ENCODE measurements around the gene CDHR5. TPM values are rescaled to one million over a fixed set of nuclear protein-coding genes. Genes with fewer than 3 reads are reported as not detected.

The CDHR5 gene
- total and polyA plus RNA-seq, 2 experiments from 2014 or later, result 0.18 to 0.27 TPM

- Histone ChIP-seq H3K36me3 (peaks cover 5% of the 10 kb centered on the region), H3K27ac (peak overlapping the region; percentile 77), H3K4me3 (peak overlapping the region; percentile 75), H3K9me3 (ENCODE audit: low read depth) (no peaks in the 10 kb centered on the region), H3K4me1 (ENCODE audit: low read depth) (peaks cover 30% of the 10 kb centered on the region), H3K27me3 (no peaks in the 10 kb centered on the region)
- no peak for TF ChIP-seq CTCF (IDR thresholded peaks at IDR 0.05; ENCODE audit: low read depth, low read length)
- DNase-seq (ENCODE audit: low read depth in 1 of 2, low spot score in 1 of 2), result no peak
Measured at GRCh38 chr11:569158-569885, 55.4 kb downstream of the CDHR5 start.

GRCh38 chr11:568306-569157 is 56.2 kb downstream of the CDHR5 start:
- no peaks in the 10 kb centered on the region for H3K27me3 ChIP-seq
- TF ChIP-seq CTCF (IDR thresholded peaks at IDR 0.05; ENCODE audit: low read depth, low read length), result no peak
- peaks cover 5% of the 10 kb centered on the region for H3K36me3 ChIP-seq
- peaks cover 25% of the 10 kb centered on the region for H3K4me1 ChIP-seq (ENCODE audit: low read depth)
- H3K4me3 ChIP-seq, result peak overlapping the region; percentile 95
- peak; percentile 94 to 97 for DNase-seq (ENCODE audit: low read depth in 1 of 2, low spot score in 1 of 2)
- H3K27ac ChIP-seq, result peak overlapping the region; percentile 77
- H3K9me3 ChIP-seq (ENCODE audit: low read depth), result no peaks in the 10 kb centered on the region

- TF ChIP-seq CTCF (IDR thresholded peaks at IDR 0.05; ENCODE audit: low read depth, low read length), result no peak
- DNase-seq (ENCODE audit: low read depth in 1 of 2, low spot score in 1 of 2), result no peak
Measured at GRCh38 chr11:567629-568292, 57.0 kb downstream of the CDHR5 start.

GRCh38 chr11:567011-567628 is 57.6 kb downstream of the CDHR5 start:
- peak overlapping the region; percentile 95 for H3K4me3 ChIP-seq
- peaks cover 5% of the 10 kb centered on the region for H3K36me3 ChIP-seq
- no peak overlapping the region for H3K27ac ChIP-seq
- H3K4me1 ChIP-seq (ENCODE audit: low read depth), result peaks cover 21% of the 10 kb centered on the region
- no peaks in the 10 kb centered on the region for H3K27me3 ChIP-seq
- no peak for DNase-seq (ENCODE audit: low read depth in 1 of 2, low spot score in 1 of 2)
- H3K9me3 ChIP-seq (ENCODE audit: low read depth), result no peaks in the 10 kb centered on the region
- TF ChIP-seq CTCF (IDR thresholded peaks at IDR 0.05; ENCODE audit: low read depth, low read length), result no peak

More at GRCh38 chr11:567629-568292, 57.0 kb downstream of the CDHR5 start:
- H3K4me3 ChIP-seq, result peak overlapping the region; percentile 95
- H3K27me3 ChIP-seq, result no peaks in the 10 kb centered on the region
- peaks cover 21% of the 10 kb centered on the region for H3K4me1 ChIP-seq (ENCODE audit: low read depth)
- H3K27ac ChIP-seq, result peak overlapping the region; percentile 76
- peaks cover 5% of the 10 kb centered on the region for H3K36me3 ChIP-seq
- H3K9me3 ChIP-seq (ENCODE audit: low read depth), result no peaks in the 10 kb centered on the region

Other genes starting within 250 kb of the CDHR5 start
- 0.09 and 0.70 TPM in 2 replicates for gene PKP3, start 230.7 kb downstream of the CDHR5 start, total RNA-seq
- 0.57 TPM in 1 of 2 replicates, not detected in the other for gene PKP3, start 230.7 kb downstream of the CDHR5 start, polyA plus RNA-seq
- 45.6 and 69.5 TPM in 2 replicates for gene SIGIRR, start 210.0 kb downstream of the CDHR5 start, total RNA-seq
- 35.7 and 46.8 TPM in 2 replicates for gene SIGIRR, start 210.0 kb downstream of the CDHR5 start, polyA plus RNA-seq
- 0.51 TPM in 1 of 2 replicates, not detected in the other for gene ANO9, start 182.9 kb downstream of the CDHR5 start, total RNA-seq
- 0.23 and 1.2 TPM in 2 replicates for gene ANO9, start 182.9 kb downstream of the CDHR5 start, polyA plus RNA-seq
- 178 and 202 TPM in 2 replicates for gene PTDSS2, start 174.7 kb downstream of the CDHR5 start, total RNA-seq
- 69.6 and 83.1 TPM in 2 replicates for gene PTDSS2, start 174.7 kb downstream of the CDHR5 start, polyA plus RNA-seq
- 149 and 186 TPM in 2 replicates for gene RNH1, start 117.7 kb downstream of the CDHR5 start, total RNA-seq
- gene RNH1, start 117.7 kb downstream of the CDHR5 start, polyA plus RNA-seq, result 157 and 176 TPM in 2 replicates
- gene HRAS, start 89.4 kb downstream of the CDHR5 start, total RNA-seq, result 49.6 and 63.1 TPM in 2 replicates
- 60.0 and 97.8 TPM in 2 replicates for gene HRAS, start 89.4 kb downstream of the CDHR5 start, polyA plus RNA-seq
- 2.6 and 4.5 TPM in 2 replicates for gene LRRC56, start 87.4 kb downstream of the CDHR5 start, total RNA-seq
- gene LRRC56, start 87.4 kb downstream of the CDHR5 start, polyA plus RNA-seq, result 2.5 and 3.4 TPM in 2 replicates
- gene LMNTD2, start 64.2 kb downstream of the CDHR5 start, total RNA-seq, result 12.3 and 21.1 TPM in 2 replicates
- gene LMNTD2, start 64.2 kb downstream of the CDHR5 start, polyA plus RNA-seq, result 18.4 and 18.8 TPM in 2 replicates
- gene RASSF7, start 64.0 kb downstream of the CDHR5 start, total RNA-seq, result 47.8 and 49.5 TPM in 2 replicates
- gene RASSF7, start 64.0 kb downstream of the CDHR5 start, polyA plus RNA-seq, result 49.6 and 66.7 TPM in 2 replicates
- 36.4 and 48.0 TPM in 2 replicates for gene PHRF1, start 48.5 kb downstream of the CDHR5 start, total RNA-seq
- gene PHRF1, start 48.5 kb downstream of the CDHR5 start, polyA plus RNA-seq, result 17.8 and 22.8 TPM in 2 replicates
- gene IRF7, start 9.0 kb downstream of the CDHR5 start, total RNA-seq, result 17.7 and 24.7 TPM in 2 replicates
- gene IRF7, start 9.0 kb downstream of the CDHR5 start, polyA plus RNA-seq, result 13.0 and 17.0 TPM in 2 replicates
- gene SCT, start 2.2 kb upstream of the CDHR5 start, total RNA-seq, result 4.3 and 4.4 TPM in 2 replicates
- gene SCT, start 2.2 kb upstream of the CDHR5 start, polyA plus RNA-seq, result 8.9 and 18.8 TPM in 2 replicates
- 0.60 and 1.2 TPM in 2 replicates for gene DRD4, start 12.3 kb upstream of the CDHR5 start, total RNA-seq
- gene DRD4, start 12.3 kb upstream of the CDHR5 start, polyA plus RNA-seq, result 0.75 and 2.2 TPM in 2 replicates
- gene DEAF1, start 70.3 kb upstream of the CDHR5 start, total RNA-seq, result 80.0 and 90.0 TPM in 2 replicates
- 88.6 and 124 TPM in 2 replicates for gene DEAF1, start 70.3 kb upstream of the CDHR5 start, polyA plus RNA-seq
- 53.4 and 70.5 TPM in 2 replicates for gene TMEM80, start 70.9 kb upstream of the CDHR5 start, total RNA-seq
- 72.3 and 93.5 TPM in 2 replicates for gene TMEM80, start 70.9 kb upstream of the CDHR5 start, polyA plus RNA-seq
- gene EPS8L2, start 81.3 kb upstream of the CDHR5 start, total RNA-seq, result 18.9 and 22.6 TPM in 2 replicates
- gene EPS8L2, start 81.3 kb upstream of the CDHR5 start, polyA plus RNA-seq, result 25.7 and 27.4 TPM in 2 replicates
- gene TALDO1, start 122.5 kb upstream of the CDHR5 start, total RNA-seq, result 144 and 158 TPM in 2 replicates
- gene TALDO1, start 122.5 kb upstream of the CDHR5 start, polyA plus RNA-seq, result 163 and 174 TPM in 2 replicates
- gene GATD1, start 152.5 kb upstream of the CDHR5 start, total RNA-seq, result 62.2 and 64.1 TPM in 2 replicates
- 27.9 and 60.4 TPM in 2 replicates for gene GATD1, start 152.5 kb upstream of the CDHR5 start, polyA plus RNA-seq
- gene CEND1, start 165.1 kb upstream of the CDHR5 start, total RNA-seq, result 1.6 and 7.6 TPM in 2 replicates
- gene CEND1, start 165.1 kb upstream of the CDHR5 start, polyA plus RNA-seq, result 1.7 and 8.2 TPM in 2 replicates
- 17.6 and 34.7 TPM in 2 replicates for gene SLC25A22, start 173.3 kb upstream of the CDHR5 start, total RNA-seq
- gene SLC25A22, start 173.3 kb upstream of the CDHR5 start, polyA plus RNA-seq, result 18.9 and 21.2 TPM in 2 replicates
- 24.0 and 36.8 TPM in 2 replicates for gene PIDD1, start 180.3 kb upstream of the CDHR5 start, total RNA-seq
- 33.4 and 40.2 TPM in 2 replicates for gene PIDD1, start 180.3 kb upstream of the CDHR5 start, polyA plus RNA-seq
- 523 and 1,109 TPM in 2 replicates for gene RPLP2, start 185.0 kb upstream of the CDHR5 start, total RNA-seq
- 496 and 502 TPM in 2 replicates for gene RPLP2, start 185.0 kb upstream of the CDHR5 start, polyA plus RNA-seq
- gene PNPLA2, start 194.0 kb upstream of the CDHR5 start, total RNA-seq, result 59.9 and 99.9 TPM in 2 replicates
- gene PNPLA2, start 194.0 kb upstream of the CDHR5 start, polyA plus RNA-seq, result 81.6 and 91.1 TPM in 2 replicates
- 43.9 and 91.0 TPM in 2 replicates for gene CRACR2B, start 203.0 kb upstream of the CDHR5 start, total RNA-seq
- 84.5 and 113 TPM in 2 replicates for gene CRACR2B, start 203.0 kb upstream of the CDHR5 start, polyA plus RNA-seq
- 146 and 177 TPM in 2 replicates for gene CD151, start 208.0 kb upstream of the CDHR5 start, total RNA-seq
- gene CD151, start 208.0 kb upstream of the CDHR5 start, polyA plus RNA-seq, result 210 and 290 TPM in 2 replicates
- 67.3 and 152 TPM in 2 replicates for gene POLR2L, start 217.6 kb upstream of the CDHR5 start, total RNA-seq
- gene POLR2L, start 217.6 kb upstream of the CDHR5 start, polyA plus RNA-seq, result 317 and 482 TPM in 2 replicates
- 85.3 and 140 TPM in 2 replicates for gene TSPAN4, start 217.9 kb upstream of the CDHR5 start, total RNA-seq
- gene TSPAN4, start 217.9 kb upstream of the CDHR5 start, polyA plus RNA-seq, result 79.1 and 125 TPM in 2 replicates

All from cardiac muscle cell (in vitro differentiated cells and primary cell).